Kidney capillary endothelial cell (primary cell): ENCODE measurements around the gene CGB3.
A peak's percentile ranks its signal among the peaks of the same experiment; 100 is the strongest.
"Not testable (repeated sequence)": the region's sequence is repeated elsewhere in the genome, so short reads cannot be mapped to it uniquely, and the experiment has no call there.

Experiments used
- DNase-seq: peaks from one replicate; pipeline ENCODE4 v3.0.0-alpha.2; 2018; ENCODE audit warnings: low spot score

The CGB3 gene

DNA sequence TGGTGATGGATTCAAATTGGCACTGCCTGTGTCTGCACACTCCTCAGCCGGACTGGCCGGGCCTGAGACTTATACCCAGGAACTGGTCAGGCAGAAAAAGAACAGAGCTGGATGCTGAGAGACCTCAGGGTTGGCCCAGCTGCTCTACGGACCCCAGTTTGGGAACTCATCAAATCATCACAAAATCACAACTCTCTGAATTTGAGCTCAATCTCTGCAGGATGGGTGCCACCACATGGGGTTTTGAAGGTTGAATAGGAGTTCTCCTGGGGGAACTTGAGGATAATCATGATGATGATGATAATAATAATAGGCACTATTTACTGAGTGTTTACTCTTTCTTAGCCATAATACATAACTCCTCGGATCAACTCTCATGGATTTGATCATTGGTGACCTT, 18.5 kb upstream of the CGB3 start:
- not testable (repeated sequence) for DNase-seq

GRCh38 chr19:49042177-49042576, 18.0 kb upstream of the CGB3 start:
- no peak for DNase-seq

DNA sequence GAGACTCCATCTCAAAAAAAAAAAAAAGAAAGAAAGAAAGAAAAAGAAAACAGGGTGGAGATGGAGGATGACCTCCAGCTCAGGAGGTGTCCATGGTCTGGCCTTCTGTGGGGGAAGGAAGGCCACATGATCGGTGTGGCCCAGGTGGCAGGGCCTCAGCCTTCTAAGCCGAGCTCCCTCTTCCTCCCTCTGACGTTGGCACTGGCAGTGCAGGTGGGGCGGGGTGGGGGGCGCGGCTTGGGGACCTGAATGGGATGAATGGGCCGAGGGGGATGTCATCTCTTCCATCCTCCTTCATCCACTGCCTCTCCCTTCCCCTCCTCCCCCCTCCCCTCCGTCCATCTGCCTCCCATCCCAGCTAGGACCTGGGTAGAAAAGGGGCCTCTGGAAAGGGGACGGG, 15.6 kb upstream of the CGB3 start:
- DNase-seq, result not testable (repeated sequence)

DNA sequence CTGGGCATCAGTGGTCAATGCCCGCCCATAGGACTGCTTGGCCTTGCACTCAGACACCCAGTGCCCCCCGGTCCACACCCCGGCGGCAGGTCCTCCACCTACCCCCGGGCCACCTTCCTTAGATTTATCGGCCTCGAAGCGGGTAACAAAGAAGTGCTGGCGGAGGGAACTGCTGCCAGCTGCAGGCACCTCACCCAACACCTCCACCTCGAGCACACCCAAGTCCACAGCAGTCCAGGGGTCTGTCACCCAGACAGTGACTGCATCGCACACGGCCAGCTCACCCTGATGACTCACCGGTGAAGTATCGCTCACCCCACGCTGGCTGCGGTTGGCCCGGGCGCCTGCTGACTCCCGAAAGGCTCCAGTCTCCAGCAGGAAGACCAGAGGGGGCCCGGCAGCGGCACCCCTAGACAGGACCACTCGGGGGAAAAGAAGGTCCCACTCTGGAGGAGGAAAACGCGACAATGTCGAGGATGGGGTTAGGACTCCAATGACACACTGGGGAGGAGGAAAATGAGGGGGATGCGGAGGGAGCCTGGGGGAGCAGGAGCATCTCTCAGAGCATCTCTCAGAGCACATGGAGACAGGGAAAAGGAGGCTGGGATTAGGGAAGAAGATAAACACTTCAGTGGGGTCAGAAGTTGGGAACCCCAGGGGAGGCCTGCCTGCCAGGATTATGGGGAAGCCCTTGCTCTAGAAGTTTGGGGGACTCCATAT, 14.6 kb upstream of the CGB3 start:
- not testable (repeated sequence) for DNase-seq

DNA sequence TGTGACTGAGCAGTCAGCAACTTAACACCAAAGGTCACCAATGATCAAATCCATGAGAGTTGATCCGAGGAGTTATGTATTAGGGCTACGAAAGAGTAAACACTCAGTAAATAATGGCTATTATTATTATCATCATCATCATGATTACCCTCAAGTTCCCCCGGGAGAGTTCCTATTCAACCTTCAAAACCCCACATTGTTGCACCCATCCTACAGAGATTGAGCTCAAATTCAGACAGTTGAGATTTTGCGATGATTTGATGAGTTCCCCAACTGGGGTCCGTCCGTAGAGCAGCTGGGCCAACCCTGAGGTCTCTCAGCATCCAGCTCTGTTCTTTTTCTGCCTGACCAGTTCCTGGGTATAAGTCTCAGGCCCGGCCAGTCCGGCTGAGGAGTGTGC, 14.0 kb upstream of the CGB3 start:
- DNase-seq, result not testable (repeated sequence)

- DNase-seq, result not testable (repeated sequence)
Observed at GRCh38 chr19:49036815-49037214, 12.7 kb upstream of the CGB3 start, which contains the start of gene CGB1. Gene CGB1 (minus strand): TSS chr19:49036895. CDS start chr19:49036711, 184 bp downstream.

GRCh38 chr19:49031642-49032301, 7.6 kb upstream of the CGB3 start, which contains the start of gene CGB2:
Gene CGB2 (plus strand): TSS chr19:49031890. CDS start chr19:49032096, 206 bp downstream.
- DNase-seq, result not testable (repeated sequence)

DNA sequence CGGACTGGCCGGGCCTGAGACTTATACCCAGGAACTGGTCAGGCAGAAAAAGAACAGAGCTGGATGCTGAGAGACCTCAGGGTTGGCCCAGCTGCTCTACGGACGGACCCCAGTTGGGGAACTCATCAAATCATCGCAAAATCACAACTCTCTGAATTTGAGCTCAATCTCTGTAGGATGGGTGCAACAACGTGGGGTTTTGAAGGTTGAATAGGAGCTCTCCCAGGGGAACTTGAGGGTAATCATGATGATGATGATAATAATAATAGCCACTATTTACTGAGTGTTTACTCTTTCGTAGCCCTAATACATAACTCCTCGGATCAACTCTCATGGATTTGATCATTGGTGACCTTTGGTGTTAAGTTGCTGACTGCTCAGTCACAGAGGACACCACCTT, 6.2 kb upstream of the CGB3 start:
- not testable (repeated sequence) for DNase-seq

GRCh38 chr19:49029749-49030148, 5.6 kb upstream of the CGB3 start:
- DNase-seq, result not testable (repeated sequence)

DNA sequence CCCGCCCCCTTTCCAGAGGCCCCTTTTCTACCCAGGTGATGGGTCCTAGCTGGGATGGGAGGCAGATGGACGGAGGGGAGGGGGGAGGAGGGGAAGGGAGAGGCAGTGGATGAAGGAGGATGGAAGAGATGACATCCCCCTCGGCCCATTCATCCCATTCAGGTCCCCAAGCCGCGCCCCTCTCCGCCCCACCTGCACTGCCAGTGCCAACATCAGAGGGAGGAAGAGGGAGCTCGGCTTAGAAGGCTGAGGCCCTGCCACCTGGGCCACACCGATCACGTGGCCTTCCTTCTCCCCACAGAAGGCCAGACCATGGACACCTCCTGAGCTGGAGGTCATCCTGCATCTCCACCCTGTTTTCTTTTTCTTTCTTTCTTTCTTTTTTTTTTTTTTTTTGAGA, 4.6 kb upstream of the CGB3 start:
- DNase-seq, result not testable (repeated sequence)

GRCh38 chr19:49025599-49025998, 1.5 kb upstream of the CGB3 start:
- DNase-seq, result not testable (repeated sequence)

DNA sequence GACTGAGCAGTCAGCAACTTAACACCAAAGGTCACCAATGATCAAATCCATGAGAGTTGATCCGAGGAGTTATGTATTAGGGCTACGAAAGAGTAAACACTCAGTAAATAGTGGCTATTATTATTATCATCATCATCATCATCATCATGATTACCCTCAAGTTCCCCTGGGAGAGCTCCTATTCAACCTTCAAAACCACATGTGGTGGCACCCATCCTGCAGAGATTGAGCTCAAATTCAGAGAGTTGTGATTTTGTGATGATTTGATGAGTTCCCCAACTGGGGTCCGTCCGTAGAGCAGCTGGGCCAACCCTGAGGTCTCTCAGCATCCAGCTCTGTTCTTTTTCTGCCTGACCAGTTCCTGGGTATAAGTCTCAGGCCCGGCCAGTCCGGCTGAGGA, 955 bp upstream of the CGB3 start:
- DNase-seq, result not testable (repeated sequence)

GRCh38 chr19:49022116-49022515, 2.0 kb downstream of the CGB3 start:
- DNase-seq, result no peak

- no peak for DNase-seq
Observed at GRCh38 chr19:49020931-49021895, 2.9 kb downstream of the CGB3 start.

DNA sequence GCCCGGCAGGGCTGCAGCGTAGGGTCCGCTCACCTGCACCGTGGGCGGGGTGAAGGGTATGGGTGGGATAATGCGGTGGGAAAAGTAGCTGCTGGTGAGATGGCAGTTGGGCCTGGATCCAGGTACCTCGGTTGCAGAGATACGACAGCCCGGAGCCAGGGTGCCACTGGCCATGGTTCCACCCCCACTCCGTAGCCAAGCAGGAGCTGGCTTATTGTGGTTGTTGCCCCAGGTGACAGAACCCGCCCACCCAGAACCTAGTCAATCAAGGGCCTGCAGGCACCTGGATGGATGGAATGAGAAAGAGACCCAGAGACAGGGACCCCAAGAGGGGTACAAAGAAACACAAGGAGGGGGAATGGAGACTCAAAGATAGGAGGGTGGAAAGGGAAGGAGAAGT, 3.8 kb downstream of the CGB3 start:
- DNase-seq, result no peak

- DNase-seq, result peak; percentile 30
Observed at GRCh38 chr19:49019242-49019932, 4.7 kb downstream of the CGB3 start.

- DNase-seq, result peak; percentile 21
Observed at GRCh38 chr19:49018388-49019241, 5.5 kb downstream of the CGB3 start.

DNA sequence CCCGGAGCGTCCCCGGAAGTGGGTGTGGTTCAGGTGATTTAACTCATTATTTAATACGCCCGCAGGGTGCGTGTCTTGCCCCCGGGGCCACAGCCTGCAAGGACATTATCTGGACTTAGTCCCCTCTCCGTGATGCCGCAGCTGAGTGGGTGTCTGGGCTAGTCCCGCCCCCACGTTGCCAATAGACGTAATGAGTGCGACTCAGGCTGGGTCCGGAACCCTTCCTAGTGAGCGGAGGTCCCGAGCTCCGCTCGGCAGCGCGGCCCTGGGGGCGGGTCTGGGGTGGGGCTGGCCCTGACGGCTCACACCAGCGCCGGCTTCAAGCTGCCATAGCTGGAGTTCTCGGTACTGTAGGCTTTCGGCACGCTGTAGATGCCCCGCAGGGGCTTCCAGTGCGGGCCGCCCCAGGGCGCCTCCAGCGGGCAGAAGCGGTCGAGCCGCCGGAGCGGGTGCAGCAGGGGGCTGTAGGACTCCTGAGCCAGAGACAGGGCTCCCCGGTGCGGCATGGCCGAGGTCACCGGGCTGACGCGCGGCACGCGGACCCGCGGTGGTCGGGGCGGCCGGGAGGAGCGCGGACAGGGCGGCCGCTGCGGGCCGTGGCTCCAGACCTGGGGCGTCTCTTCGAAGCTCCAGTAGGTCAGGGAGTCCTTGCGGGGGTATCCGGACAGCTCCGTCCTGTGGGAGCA, 6.3 kb downstream of the CGB3 start:
- DNase-seq, result peak; percentile 57

GRCh38 chr19:49017041-49017665, 7.0 kb downstream of the CGB3 start, which contains the start of gene LHB:
Gene LHB (minus strand): TSS chr19:49017091. CDS start chr19:49017081, 10 bp downstream.
- DNase-seq, result no peak
